Activated CD8-positive, alpha-beta memory T cell treated with anti-CD3 and anti-CD28 coated beads for 4 hours (primary cell): ENCODE results near the gene CLCN1.

Experiments
- DNase-seq, 2 donors: peaks; one replicate each; pipeline ENCODE4 v3.0.0-alpha.2; 2020; ENCODE audit warnings: low read depth in 2 of 2

The CLCN1 gene

DNA sequence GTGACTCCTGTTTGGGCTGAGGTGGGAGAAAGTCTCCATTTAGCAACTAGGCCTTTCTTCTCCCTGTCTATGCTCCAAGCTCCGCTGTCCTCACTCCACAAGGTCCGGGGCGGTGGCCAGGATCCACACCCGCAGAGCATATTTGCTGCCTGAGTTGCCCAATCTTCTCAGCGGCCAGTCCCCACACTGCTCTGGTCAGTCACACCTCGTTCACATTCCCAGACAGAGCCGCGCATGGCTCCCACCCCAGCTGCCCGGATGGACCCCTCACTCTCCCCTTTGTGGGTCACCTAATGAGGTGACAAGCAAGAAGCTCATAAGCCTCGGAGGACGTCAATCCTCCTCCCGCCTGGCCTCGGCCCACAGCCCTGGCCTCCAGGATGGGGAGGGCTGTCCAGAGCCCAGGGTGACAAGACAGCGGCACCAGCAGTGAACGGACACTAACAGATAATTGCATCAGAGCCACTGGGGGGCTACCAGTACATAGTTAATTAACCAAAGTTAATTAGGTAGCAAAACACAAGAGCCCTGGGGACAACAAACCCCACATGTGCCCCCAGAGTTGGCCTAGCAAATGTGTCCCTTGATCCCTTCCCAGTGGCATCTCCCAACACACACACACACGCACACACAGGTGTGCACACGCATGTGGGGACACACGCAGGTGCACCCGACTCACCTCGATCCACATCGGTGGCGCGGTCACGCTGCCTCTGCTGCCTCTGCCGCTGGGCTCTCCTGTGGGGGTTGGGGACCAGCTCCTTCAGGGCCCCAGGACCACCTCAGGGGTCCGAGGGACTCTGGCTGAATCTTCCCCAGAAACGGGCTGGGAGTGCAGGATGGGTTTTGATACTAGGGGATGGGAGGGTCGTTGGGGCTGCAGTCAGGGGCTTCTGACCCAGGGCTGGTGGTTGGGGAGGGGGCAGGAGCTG is 81.0 kb downstream of the CLCN1 start:
- no peak for DNase-seq

- DNase-seq, result no peak
These were observed 82.0 kb downstream of the CLCN1 start for GRCh38 chr7:143397710-143398530.

- DNase-seq, result no peak
These were observed 82.7 kb downstream of the CLCN1 start for GRCh38 chr7:143398616-143399015.

GRCh38 chr7:143399151-143399550 is 83.2 kb downstream of the CLCN1 start:
- no peak for DNase-seq

- DNase-seq, result no peak
These were observed 83.7 kb downstream of the CLCN1 start for GRCh38 chr7:143399642-143400041.

DNA sequence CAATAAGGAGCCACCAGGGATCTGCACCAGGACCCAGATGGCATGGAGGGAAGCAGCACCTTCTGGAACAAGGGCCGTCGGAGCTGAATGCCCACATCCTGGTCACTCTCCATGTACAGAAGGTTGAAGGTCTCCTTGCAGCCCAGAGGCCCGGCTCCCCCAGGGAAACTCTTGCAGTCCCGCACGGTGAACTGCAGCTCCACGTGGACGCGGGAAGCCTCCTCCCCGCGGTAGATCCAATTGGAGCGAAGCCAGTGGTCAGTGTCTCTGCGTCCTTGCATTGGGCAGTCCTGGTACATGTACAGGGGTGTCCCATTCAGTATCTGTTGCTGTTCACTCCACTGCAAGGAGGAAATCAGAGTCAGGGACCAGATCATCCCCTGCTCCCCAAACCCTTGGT is 85.4 kb downstream of the CLCN1 start:
- no peak for DNase-seq
